Right hindlimb (tissue), 1 donor: ENCODE results near the gene EPHB2.
A peak's percentile ranks its signal among the peaks of the same experiment; 100 is the strongest.
"Not testable (repeated sequence)": the region's sequence is repeated elsewhere in the genome, so short reads cannot be mapped to it uniquely, and the experiment has no call there.

Source experiments
- DNase-seq: peaks from one replicate; pipeline ENCODE4 v3.0.0-alpha.2; 2018

EPHB2 gene

DNA sequence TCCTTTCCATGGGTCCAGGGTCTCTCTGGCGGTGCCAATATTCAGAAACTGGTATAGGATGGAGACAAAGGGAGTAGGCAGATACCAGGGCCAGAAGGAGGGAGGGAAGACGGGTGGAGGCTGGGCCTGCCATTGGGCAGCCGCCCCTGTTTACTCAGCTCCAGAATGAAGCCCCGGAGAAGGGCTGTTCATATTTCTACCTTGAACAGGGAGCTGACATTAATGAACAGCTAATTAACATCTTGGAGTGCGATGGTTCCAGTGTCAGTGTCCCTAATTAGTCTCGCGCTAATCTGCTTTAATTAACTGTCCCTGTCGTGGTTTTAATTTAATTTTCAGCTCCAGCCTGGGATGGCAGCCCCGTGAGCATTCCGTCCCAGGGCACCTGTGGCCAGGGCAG, 113.8 kb downstream of the EPHB2 start:
- no peak for DNase-seq

DNA sequence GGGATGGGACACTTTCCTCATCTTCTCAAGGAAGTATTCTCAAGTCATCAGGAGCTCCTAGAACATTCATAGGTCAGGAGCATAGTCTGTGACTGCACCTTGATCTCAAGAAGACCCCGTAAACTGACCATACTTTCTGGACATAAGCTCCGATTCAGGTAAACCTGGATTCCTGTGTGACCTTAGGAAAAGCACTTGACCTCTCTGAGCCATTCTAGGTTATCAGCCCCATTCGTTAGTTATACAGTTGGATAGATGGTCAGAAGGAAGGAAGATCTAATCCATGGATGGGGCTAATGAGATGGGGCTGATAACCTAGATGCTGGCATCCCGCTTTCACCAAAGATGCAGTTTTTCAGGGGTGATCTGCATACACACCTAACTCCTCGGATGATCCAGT, 114.3 kb downstream of the EPHB2 start:
- DNase-seq, result no peak

DNA sequence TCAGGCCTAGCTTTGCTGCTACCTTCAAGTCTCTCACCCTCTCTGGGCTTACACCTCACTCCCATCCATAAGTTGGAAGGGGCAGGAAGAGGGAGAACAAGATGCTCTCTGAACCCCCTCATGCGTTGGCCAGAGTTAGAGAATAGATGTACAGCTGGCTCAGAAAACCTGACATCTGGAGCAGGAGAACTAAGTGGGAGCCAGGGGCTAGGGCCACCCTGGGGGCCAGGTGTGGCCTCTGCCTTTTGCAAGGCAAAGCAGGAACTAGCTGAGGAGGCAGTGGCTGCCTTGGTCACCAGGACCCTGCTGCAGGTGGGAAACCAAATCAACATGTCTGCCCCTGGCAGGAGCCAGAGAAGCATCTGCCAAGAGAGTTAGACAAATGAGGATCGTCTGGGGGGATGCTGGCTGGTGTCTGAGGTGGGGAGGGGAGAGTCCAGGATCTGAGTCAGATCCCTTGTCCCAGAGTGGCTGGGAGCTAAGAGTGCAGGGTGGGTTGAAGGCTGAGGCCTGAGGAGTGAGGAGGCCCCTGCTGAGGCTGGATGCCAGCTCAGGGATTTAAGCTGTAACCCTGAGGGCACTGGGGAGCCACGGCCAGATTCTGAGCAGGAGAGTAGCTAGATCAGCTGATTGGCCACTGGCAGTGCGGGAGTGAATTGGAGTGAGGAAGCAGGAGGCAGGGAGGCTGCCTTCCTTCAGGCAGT, 115.0 kb downstream of the EPHB2 start:
- DNase-seq, result peak; percentile 61

GRCh38 chr1:22826604-22827580, 116.3 kb downstream of the EPHB2 start:
- DNase-seq, result peak; percentile 67

DNA sequence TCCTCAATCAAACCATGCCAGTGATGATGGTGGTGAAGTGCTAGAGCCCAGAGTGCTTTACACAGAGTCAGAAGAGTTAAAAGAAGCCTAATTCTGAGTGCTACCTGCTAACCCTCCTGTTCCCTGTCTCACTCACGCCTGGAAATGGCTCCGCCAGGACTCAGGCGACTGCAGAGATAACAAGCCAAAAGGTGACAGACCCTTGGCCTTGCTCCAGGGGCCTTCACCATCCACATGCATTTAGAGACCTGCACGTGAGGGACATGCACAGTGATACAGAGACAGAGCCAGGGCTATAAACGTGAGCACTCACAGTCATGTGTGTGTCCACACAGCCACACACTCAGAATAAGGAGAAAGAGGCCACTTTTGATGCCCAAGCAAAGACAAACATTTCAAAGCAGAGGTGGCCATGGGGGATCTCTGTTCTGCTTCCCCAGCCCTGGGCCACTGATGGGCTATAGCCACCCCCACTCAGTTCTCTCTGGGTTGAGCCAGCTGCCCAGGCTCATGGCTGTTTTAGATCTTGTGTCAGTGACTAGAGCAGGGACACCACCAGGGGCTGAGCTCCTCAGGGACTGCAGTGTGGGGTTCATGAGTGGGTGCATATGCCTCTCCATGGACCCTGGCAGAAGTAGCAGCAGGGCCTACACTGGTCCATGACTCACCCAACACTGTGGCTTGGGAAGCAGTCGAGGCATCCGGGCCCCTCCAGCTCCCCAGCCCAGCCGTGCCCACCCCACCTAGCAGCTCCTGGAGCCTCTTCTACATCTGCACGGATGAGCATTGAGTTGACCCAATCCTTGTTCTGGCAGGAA, 117.2 kb downstream of the EPHB2 start:
- no peak for DNase-seq

- DNase-seq, result peak; percentile 57
These were observed 118.1 kb downstream of the EPHB2 start for GRCh38 chr1:22828484-22829308.

- DNase-seq, result no peak
These were observed 118.8 kb downstream of the EPHB2 start for GRCh38 chr1:22829309-22829989.

GRCh38 chr1:22830041-22830566, 119.5 kb downstream of the EPHB2 start:
- peak; percentile 56 for DNase-seq

- no peak for DNase-seq
These were observed 120.2 kb downstream of the EPHB2 start for GRCh38 chr1:22830757-22831340.

GRCh38 chr1:22831729-22832413, 121.2 kb downstream of the EPHB2 start:
- no peak for DNase-seq

- DNase-seq, result no peak
These were observed 121.8 kb downstream of the EPHB2 start for GRCh38 chr1:22832414-22832786.

DNA sequence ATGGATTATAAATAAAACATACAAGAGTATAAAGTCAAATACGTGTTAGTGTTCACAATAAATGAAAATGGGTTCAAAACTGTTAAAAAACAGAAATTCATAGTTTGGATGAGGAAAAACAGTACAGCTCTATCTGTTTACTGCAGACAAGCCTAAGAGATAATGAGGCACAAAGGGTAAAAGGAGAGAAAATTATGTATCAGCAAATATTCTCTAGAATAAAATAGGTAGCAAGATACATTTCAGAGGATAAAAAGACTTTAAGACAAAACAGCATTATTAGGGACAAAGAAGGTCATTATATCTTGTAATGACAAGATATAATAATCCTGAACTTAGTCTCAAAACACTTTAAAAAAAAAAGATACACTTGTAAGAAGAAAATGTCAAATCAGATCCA, 123.1 kb downstream of the EPHB2 start:
- no peak for DNase-seq

DNA sequence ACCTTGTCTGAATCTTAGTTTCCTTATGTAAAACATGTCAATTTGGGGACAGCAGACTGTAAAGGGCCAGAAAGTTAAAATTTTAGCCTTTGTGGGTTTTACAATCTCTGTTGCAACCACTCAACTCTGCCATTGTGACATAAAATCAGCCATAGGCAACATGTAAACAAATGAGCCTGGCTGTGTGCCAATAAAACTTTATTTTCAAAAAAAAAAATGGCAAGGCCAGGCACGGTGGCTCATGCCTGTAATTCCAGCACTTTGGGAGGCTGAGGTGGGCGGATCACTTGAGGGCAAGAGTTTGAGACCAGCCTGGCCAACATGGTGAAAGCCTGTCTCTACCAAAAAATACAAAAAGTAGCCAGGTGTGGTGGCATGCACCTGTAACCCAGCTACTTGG, 123.8 kb downstream of the EPHB2 start:
- DNase-seq, result not testable (repeated sequence)

DNA sequence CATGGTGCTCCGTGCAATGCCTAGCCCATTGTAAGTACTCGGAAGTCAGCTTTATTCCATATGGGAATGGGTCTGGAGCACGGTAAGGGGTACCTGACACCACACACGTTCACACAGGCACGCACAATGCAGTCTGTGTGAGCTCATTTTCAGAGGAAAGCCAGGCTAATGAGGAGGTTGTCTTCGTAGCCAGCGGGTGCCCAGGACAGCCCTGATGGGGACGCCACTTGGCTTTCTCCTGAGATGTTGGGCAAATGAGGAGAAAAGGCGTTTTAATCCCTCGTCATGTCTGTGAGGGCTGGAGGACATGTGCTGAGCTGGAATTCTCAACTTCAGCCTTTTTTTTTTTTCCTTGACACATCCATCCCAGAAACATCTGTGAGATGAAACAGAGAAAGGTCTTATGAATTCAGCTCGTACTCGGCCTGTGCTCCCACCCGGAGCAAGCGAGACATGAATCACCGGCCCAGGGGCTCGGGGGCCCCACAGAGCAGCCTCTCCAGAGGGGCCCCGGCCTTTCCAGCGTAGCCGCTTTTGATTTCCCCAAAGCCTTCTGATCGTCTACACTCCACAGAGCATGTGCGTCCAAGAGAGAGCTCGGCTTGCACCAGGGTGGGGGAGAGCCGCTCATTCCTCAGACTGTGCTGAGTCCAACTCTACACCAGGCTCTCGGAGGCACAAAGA, 125.1 kb downstream of the EPHB2 start:
- no peak for DNase-seq

GRCh38 chr1:22836850-22837249, 126.2 kb downstream of the EPHB2 start:
- no peak for DNase-seq

DNA sequence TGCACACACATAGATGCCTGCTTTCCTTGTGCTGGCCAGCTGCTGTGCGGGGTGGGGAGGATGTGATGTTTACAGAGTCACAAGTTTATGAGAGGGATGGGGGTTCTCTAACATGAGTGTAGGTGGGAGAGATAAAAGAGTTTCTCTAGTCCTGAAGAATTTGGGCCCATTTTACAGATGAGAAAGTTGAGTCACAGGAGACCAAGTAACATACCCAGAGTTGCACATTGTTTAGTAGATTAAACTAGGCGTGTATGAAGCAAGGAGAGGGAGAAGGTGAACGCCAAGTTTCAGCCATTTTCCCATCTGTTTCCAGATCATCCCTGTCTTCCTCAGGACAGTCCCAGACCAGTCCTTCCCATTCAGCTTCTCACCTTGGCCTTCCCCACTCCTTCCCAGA, 126.7 kb downstream of the EPHB2 start:
- DNase-seq, result no peak

GRCh38 chr1:22838965-22839364, 128.3 kb downstream of the EPHB2 start:
- no peak for DNase-seq

DNA sequence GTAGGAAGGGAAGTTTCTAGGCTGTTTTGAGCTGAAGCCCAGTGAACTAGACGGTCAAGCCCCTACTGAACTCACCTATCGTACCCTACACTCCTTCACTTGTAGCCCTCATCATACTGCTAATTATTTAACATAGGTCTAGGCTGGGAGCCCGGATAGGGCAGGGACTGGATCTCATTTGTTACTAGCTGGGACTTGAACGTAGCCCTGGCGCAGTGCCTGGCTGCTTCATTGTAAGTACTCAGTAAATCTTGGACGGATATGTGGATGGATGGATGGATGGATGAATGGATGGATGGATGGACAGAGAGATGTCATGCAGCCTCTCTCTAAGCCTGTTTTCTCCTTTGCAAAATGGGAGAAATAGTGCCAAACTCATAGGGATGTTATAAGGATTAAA, 129.2 kb downstream of the EPHB2 start:
- DNase-seq, result no peak

GRCh38 chr1:22841142-22841541, 130.5 kb downstream of the EPHB2 start:
- no peak for DNase-seq

- peak; percentile 67 for DNase-seq
These were observed 131.2 kb downstream of the EPHB2 start for GRCh38 chr1:22841860-22842281.
